Nephron progenitor cell (in vitro differentiated cells): Measurements from ENCODE around the gene GABRG3.
A peak's percentile ranks its signal among the peaks of the same experiment; 100 is the strongest.

Experiments
- DNase-seq: peaks from one replicate; pipeline ENCODE4 v3.0.0; 2021
- H3K27ac Mint-ChIP-seq: 2 replicates; pipeline ENCODE4 v1.8.0; 2021; ENCODE audit warnings: mild to moderate bottlenecking, moderate library complexity, mixed read lengths
- H3K27me3 Mint-ChIP-seq: 2 replicates; pipeline ENCODE4 v1.8.0; 2021; ENCODE audit warnings: mild to moderate bottlenecking, low read depth, mixed read lengths; ENCODE audit not compliant: poor library complexity
- H3K36me3 Mint-ChIP-seq: 2 replicates; pipeline ENCODE4 v1.8.0; 2021; ENCODE audit warnings: low read depth, mixed read lengths
- H3K4me1 Mint-ChIP-seq: 2 replicates; pipeline ENCODE4 v1.8.0; 2021; ENCODE audit warnings: mixed read lengths
- H3K4me3 Mint-ChIP-seq: 2 replicates; pipeline ENCODE4 v1.8.0; 2021; ENCODE audit warnings: mild to moderate bottlenecking, moderate library complexity, mixed read lengths
- H3K9me3 Mint-ChIP-seq: 2 replicates; pipeline ENCODE4 v1.8.0; 2021; ENCODE audit warnings: mild to moderate bottlenecking, moderate library complexity, mixed read lengths
- TF ChIP-seq, protein P1 (sequence below): fragments of 200-600 bp; sonication (generic); IDR thresholded peaks from 2 replicates; pipeline ENCODE4 v1.5.0; 2021; ENCODE audit warnings: antibody characterized with exemption

GABRG3 gene

DNA sequence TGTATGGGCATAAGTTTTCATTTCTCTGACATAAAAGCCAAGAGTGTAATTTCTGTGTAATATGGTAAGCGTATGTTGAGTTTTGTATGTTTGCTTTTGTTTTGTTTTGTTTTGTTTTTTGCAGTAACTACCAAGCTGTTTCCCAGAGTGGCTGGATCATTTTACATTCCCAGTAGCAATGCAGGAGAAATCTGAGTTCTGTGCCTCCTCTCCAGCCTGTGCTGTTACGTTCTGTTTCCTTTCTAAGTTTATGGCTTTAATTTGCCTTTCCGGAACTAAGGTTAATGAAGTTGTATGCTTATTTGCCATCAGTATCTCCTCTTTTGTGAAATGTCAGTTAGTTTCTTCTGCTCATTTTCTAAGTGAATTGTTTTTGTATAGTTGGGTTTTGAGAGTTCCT lies 307.8 kb downstream of the GABRG3 start:
- TF ChIP-seq, protein P1, sequence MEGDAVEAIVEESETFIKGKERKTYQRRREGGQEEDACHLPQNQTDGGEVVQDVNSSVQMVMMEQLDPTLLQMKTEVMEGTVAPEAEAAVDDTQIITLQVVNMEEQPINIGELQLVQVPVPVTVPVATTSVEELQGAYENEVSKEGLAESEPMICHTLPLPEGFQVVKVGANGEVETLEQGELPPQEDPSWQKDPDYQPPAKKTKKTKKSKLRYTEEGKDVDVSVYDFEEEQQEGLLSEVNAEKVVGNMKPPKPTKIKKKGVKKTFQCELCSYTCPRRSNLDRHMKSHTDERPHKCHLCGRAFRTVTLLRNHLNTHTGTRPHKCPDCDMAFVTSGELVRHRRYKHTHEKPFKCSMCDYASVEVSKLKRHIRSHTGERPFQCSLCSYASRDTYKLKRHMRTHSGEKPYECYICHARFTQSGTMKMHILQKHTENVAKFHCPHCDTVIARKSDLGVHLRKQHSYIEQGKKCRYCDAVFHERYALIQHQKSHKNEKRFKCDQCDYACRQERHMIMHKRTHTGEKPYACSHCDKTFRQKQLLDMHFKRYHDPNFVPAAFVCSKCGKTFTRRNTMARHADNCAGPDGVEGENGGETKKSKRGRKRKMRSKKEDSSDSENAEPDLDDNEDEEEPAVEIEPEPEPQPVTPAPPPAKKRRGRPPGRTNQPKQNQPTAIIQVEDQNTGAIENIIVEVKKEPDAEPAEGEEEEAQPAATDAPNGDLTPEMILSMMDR: no peak
- no peak for DNase-seq
- Mint-ChIP-seq H3K4me3 (peak overlapping the region; percentile 18), H3K27me3 (no peaks in the 10 kb centered on the region), H3K9me3 (no peaks in the 10 kb centered on the region), H3K27ac (peak overlapping the region; percentile 30), H3K4me1 (peaks cover 41% of the 10 kb centered on the region), H3K36me3 (no peaks in the 10 kb centered on the region)

DNA sequence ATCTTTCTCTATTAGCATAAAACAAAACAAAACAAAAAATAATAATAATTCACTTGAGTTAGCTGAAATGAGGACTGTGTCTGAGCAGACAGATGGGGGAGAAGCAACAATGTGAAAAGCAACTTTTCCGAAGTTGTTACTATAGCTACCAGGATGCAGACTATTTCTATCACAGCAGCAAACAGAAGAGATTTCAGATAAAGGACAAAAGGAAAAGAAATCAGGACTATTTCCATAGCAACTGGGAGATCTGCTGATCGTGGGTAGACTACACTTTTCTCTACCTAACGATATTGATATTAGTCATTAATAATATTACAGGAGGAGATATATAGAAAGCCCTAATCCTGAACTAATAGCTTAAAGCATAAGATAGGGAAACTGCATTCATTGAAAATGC lies 321.7 kb downstream of the GABRG3 start:
- DNase-seq: no peak
- TF ChIP-seq, protein P1: no peak
- H3K36me3 Mint-ChIP-seq: no peaks in the 10 kb centered on the region

DNA sequence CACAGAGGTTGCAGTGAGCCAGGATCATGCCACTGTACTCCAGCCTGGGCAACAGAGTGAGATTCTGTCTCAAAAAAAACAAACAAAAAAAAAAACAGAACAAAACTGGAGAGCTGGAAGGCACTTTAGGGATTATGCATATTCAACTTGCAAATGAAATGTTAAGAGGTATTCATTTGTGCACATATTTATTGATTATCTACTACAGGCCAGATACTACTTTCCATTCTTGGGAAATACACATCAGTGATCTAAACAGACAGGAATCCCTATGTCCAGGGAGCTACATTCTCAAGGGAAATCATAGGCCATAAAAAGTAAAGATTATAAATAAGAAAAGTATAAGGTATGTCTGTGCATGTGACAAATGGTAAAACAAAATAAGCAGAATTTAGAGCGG lies 322.6 kb downstream of the GABRG3 start:
- TF ChIP-seq, protein P1: no peak
- Mint-ChIP-seq H3K4me1 (no peaks in the 10 kb centered on the region), H3K27ac (no peak overlapping the region), H3K36me3 (no peaks in the 10 kb centered on the region), H3K9me3 (no peaks in the 10 kb centered on the region), H3K27me3 (peaks cover 4% of the 10 kb centered on the region), H3K4me3 (no peak overlapping the region)
- DNase-seq: no peak

More for the DNA sequence above, 321.7 kb downstream of the GABRG3 start:
- no peaks in the 10 kb centered on the region for H3K4me1 Mint-ChIP-seq
- no peak overlapping the region for H3K4me3 Mint-ChIP-seq
- H3K27ac Mint-ChIP-seq: no peak overlapping the region
- no peaks in the 10 kb centered on the region for H3K9me3 Mint-ChIP-seq
- peaks cover 4% of the 10 kb centered on the region for H3K27me3 Mint-ChIP-seq

DNA sequence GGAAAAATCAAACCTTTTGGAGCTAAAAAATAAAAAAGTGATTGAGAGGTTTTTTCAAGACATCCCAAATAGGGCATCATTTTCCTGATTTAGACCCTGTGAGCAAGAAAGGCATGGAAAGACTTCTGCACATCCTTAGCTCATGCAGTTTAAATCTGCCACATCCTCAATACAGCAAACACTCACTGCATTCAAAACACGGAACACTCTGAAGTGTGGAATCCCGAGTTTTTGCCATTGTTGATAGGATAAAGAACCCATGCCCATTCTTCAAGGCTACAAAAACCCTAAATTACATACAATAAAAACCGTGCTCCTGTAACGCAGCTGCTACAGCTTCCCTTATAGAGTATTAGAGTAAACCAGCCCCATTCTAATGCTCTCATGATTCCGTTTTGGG lies 346.8 kb downstream of the GABRG3 start:
- DNase-seq: no peak
- Mint-ChIP-seq H3K9me3 (peaks cover 8% of the 10 kb centered on the region), H3K36me3 (no peaks in the 10 kb centered on the region), H3K27me3 (no peaks in the 10 kb centered on the region), H3K4me3 (no peak overlapping the region), H3K4me1 (peaks cover 10% of the 10 kb centered on the region), H3K27ac (no peak overlapping the region)
- TF ChIP-seq, protein P1: no peak

DNA sequence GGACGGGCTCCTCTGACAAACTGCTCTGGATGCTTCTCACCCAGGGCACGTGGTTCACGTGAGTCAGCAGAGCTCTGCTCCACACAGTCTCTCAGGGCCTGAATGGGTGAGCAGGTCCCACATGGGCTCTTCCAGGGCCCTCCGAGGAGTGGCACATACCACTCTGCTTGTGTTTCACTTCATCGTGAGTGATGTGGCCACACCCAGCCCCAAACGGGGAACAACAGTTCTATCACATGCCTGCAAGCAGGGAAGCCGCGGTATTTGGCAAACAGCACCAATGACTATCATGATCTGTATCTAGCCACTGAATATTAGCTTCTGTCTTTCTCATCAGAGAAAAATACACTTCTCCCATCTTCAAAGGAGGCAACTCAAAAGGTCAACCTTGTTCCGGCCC lies 352.8 kb downstream of the GABRG3 start:
- H3K27ac Mint-ChIP-seq: no peak overlapping the region
- H3K27me3 Mint-ChIP-seq: peaks cover 12% of the 10 kb centered on the region
- no peaks in the 10 kb centered on the region for H3K36me3 Mint-ChIP-seq
- no peak for DNase-seq
- no peaks in the 10 kb centered on the region for H3K9me3 Mint-ChIP-seq
- TF ChIP-seq, protein P1: no peak
- H3K4me3 Mint-ChIP-seq: no peak overlapping the region
- H3K4me1 Mint-ChIP-seq: peaks cover 18% of the 10 kb centered on the region

DNA sequence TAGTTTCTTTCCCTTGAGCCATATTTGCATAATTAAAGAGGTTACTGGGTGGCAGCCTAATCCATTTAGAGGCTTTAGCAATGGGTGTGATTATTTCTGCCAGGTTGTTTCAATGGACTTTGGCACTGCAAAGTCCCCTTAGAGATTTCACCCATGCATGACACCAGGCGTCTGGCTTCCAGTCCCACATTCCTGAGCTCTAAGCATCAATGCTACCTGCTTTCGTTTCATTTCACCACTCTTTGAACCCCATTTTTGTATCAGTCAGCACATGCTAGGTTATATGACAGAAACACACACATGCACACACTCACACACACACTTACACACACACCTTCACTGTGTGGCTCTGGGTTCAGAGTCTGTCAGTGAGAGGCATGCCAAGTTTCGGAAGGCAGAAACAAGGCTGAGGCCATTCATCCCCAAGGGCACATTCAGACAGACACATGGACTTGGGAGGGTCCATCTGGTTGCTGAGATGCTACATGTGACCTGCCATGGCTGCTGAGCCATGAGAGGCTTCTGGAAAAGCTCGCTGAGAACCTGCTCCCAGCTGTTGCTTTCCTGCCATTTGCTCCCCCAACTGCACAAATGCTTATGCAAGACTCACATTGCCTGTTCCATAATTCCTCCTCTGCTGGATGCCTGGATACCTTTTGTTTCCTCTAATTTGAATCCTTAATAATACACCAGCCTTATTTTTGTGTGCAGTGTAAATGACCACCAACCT lies 354.1 kb downstream of the GABRG3 start:
- DNase-seq: no peak
- Mint-ChIP-seq H3K27me3 (peaks cover 12% of the 10 kb centered on the region), H3K4me1 (peaks cover 19% of the 10 kb centered on the region), H3K4me3 (no peak overlapping the region), H3K27ac (no peak overlapping the region), H3K9me3 (no peaks in the 10 kb centered on the region), H3K36me3 (no peaks in the 10 kb centered on the region)
- TF ChIP-seq, protein P1: no peak
